Pons (tissue), 1 donor: Measurements from ENCODE around the gene LAMA1.
A peak's percentile ranks its signal among the peaks of the same experiment; 100 is the strongest.

Experiments used
- DNase-seq: peaks from one replicate; pipeline ENCODE4 v3.0.0-alpha.2; 2016; ENCODE audit warnings: low spot score

Gene LAMA1

DNA sequence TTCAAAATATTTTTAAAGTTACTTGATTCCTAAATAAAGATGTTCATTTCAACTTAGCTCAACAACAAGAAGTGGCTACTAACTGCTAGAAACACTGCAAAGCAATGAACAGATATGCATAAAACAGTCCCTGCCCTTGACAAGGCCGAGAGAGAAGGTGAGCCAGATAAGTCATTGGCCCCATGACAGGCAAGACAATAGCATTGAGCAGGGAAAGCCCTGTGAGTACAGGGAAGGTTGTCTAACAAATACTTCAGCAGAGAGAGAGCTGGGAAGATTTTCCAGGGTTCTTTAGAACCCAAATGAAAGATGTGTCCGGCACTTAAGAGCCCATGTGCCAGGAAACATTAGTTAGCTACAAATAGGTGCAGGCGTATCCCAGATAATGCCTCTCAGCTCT is 4.7 kb downstream of the LAMA1 start:
- DNase-seq: no peak

DNA sequence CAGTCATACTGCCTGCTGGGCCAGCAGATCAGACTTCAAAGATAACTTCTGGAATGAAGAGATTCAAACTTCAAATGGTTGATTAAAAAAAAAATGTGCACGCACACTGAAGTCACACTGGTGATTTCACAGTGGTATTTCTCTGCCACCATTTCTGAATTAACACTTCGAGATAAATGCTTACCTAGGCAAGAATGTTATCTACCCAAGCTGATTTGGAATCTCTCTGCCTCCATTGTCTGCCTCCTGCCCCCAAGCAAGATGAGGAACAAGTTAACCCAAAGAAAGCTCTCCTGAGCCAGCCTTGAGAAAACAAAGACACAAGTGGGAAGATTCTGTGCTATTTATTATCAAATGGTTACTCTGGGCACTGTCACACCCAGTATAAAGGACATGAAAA is 6.5 kb downstream of the LAMA1 start:
- no peak for DNase-seq

DNA sequence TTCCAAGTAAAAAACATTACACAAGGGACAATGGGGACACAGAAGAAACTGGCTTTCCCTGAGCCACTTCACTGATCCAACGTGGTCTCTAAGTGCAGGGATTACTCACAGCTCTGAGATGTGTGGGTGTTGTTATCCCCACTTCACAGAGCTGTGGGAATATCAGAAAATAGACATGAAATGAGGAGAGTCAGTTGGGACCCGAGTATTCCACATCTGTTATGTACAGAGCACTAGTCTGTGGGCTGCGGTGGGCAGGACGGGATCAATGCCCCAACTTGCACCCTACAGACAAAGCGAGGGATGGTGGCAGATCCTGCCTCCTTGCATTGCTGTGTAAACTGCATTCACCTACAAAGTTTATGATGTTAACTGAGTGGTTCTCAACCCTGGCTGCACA is 11.7 kb downstream of the LAMA1 start:
- DNase-seq: no peak

GRCh38 chr18:7105268-7105667 is 12.3 kb downstream of the LAMA1 start:
- no peak for DNase-seq

- no peak for DNase-seq
Measured at GRCh38 chr18:7104649-7105048, 12.9 kb downstream of the LAMA1 start.

DNA sequence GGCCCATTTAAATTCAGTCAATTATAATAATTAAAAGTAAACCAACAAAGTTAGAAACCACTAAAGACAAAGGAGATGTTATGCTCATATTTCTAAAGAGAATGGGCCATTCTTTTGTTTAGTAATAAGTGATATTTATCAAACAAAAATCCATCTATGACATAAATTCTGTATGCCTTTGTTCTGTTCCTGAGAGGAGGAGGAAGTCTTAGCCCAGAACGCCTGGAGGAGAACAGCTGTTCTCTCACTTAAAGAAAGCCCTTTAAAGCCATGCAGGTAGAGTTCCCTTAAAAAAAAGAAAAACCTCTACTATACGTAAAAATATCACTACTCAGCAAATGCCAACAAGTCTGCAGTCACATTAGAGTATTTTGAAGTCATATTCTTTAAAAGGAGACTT is 15.5 kb downstream of the LAMA1 start:
- DNase-seq: no peak

DNA sequence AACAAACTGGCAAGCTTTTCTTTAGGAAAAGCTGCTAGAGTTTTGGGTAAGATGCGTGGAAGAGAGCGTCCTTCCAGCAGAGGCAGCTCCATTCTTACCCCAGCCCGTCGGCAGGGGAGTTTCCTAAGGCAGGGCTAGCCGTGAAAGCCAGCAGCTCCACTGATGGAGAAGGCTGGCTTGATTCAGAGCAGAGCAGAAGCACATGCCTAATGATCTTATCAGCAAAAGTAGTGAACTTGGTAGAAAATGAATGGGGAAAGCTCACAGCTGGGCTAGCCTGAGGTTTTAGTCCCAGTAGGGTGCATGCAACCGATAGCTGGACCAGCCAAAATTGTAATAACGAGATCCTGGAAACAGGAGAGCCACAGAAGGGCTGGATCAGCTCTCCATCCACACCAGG is 20.8 kb downstream of the LAMA1 start:
- DNase-seq: no peak

GRCh38 chr18:7094427-7094826 is 23.2 kb downstream of the LAMA1 start:
- peak; percentile 37 for DNase-seq

DNA sequence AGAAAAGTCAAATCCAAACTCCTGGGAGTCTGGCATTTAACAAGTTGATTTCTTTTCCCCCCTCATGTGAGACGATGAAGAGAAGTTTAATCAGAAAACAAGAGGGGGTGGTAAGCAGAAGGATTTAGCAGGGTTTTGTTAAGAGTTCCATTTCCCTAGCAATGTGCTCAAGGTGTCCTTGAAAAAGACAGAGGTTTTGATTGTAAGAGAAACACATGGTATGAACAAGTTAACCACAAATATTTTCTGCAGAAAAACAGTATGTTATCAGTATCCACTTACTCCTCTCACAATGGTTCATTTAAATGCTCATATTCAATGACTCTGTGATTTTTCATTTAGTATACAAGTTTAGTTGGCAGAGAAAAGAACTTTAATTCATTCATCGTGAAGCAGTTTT is 26.8 kb downstream of the LAMA1 start:
- no peak for DNase-seq

GRCh38 chr18:7089369-7089768 is 28.2 kb downstream of the LAMA1 start:
- no peak for DNase-seq

- peak; percentile 25 for DNase-seq
Measured at GRCh38 chr18:7084080-7085065, 33.2 kb downstream of the LAMA1 start.

- DNase-seq: no peak
Measured at GRCh38 chr18:7082671-7083070, 34.9 kb downstream of the LAMA1 start.

DNA sequence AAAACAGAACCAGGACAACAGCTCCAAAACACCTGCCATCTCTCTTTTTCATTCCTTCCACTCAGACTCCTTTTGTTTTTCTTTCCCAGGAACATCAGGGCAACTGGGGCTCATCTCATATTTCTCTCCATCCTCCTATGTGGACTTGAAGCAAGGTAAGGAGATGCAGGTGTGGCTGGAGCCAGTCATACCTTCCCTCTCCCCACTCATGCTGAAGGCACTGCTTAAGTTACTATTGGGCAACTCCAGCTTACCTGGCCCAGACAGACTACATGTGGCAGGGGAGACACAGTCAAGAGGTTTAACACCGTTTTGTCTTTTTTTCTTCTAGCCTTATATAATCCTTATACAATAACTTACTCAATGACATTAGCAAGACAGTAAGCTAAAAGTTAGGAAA is 38.4 kb downstream of the LAMA1 start:
- DNase-seq: no peak

- no peak for DNase-seq
Measured at GRCh38 chr18:7072593-7072992, 45.0 kb downstream of the LAMA1 start.

DNA sequence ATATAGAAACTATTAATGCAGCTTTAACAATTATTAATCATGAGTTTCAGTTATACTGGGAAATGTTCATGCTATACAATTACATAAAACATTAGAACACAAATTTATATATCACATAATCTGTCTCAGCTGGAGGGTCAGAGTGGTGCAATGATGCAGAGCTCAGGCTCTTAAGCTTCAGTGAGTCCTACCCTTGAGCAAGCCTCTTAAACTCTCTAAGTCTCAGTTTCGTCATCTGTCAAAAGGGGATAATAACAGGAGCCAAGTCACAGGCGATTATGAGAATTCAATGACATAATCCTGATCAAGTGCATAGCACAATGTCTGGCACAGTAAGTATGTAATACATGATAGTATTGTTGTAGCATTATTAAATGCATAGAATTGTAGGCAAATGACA is 46.0 kb downstream of the LAMA1 start:
- DNase-seq: no peak

DNA sequence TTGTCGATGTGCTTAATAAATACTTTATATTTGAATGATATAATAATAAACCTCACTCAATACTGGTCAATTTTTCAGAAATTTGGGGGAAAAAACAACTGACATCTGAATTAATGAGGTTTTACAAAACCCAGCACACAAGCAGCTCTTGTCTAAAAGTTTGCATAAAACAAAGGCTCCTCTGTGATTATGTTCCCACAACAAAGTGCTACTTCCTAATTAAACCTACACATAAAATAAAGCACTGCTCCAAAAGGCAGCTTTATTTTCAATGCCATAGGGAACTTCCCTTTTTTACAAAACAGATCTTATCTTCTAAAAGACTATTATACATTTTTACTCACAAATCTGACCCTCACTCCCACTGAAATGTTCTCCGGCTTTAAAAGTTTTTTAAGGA is 47.1 kb downstream of the LAMA1 start:
- DNase-seq: peak; percentile 67

DNA sequence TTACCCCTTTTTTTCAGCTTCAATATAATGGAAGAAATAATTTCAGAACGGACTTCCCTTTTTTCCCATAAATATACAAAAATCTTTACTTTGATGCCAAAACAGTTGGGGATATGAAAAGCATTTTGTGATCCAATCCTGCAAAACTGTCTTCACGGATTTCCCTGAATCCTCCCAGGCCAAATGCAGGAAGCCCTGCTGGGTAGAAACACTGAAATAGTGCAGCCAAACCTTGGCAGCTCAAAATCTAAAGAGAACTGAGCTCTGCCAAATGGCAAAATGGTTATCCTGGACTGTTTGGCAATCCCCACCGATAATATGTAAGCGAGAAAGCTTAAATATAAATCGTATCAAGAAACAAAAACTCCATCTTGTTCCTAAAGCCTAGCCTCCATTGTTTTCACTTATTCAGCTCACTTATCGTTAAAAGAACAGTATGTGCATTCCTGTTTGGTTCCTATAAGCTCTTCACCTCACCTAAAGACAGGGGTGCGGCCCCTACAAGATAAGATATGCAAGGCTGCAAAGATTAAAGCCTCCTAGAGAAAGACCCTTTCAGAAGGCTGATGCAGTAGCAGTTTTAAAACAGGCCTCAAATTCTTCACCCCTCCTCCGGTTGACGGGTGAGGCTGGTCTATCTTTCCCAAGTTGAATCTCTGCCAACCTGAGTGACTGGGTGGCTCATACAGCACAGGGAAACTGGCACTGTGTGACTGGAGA is 48.6 kb downstream of the LAMA1 start:
- no peak for DNase-seq

- DNase-seq: no peak
Measured at GRCh38 chr18:7066965-7067555, 50.5 kb downstream of the LAMA1 start.

DNA sequence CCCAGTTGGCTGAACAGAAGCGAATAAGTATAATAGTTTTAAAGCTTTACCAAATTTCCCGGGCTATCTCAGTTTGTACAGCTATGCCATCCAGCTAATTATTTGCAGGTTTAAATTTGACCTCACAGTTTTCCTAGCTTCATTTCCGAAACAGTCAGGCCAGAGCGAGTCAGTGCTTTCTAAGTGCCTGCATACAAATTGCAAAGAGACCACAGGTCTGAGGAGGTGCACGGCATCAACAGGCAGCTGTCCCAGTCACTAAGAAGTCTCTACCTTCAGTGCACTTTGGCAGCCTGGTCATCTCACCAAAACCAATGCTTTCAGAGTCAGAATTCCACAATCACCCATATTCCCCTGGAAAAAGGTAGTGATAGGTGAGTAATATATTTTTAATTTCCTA is 51.9 kb downstream of the LAMA1 start:
- no peak for DNase-seq

- no peak for DNase-seq
Measured at GRCh38 chr18:7064346-7064745, 53.3 kb downstream of the LAMA1 start.

- no peak for DNase-seq
Measured at GRCh38 chr18:7062811-7063210, 54.8 kb downstream of the LAMA1 start.

- no peak for DNase-seq
Measured at GRCh38 chr18:7062236-7062635, 55.4 kb downstream of the LAMA1 start.

DNA sequence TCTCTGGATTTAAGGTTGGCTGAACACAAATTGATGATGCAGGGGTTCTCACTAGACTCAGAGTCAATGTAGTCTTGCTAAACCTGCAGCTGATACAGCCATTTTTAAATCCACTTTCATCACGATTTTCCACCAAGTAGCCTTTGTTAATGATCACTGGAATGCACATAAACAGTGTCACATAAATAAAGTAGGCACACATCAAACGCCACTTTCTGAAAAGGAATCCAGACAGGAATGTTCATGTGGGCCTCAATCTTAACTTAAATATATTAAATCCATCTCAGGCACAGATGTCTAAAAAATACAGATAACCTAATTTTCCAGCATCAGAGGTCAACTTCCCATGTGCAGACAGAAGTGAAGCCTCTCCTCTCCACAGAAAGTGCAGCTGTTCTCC is 58.3 kb downstream of the LAMA1 start:
- no peak for DNase-seq
